Neuron (in vitro differentiated cells): ENCODE results near the gene KDSR.

Experiments
- H2AFZ ChIP-seq: one replicate; pipeline ENCODE4 v1.6.1; 2013; ENCODE audit warnings: low read depth, mild to moderate bottlenecking, inconsistent platforms, low read length, moderate library complexity
- H3K27me3 ChIP-seq: one replicate; pipeline ENCODE4 v1.6.1; 2013; ENCODE audit warnings: low read length; ENCODE audit not compliant: insufficient read depth
- H3K36me3 ChIP-seq: one replicate; pipeline ENCODE4 v1.6.1; 2013; ENCODE audit warnings: low read length; ENCODE audit not compliant: insufficient read depth
- H3K4me1 ChIP-seq: one replicate; pipeline ENCODE4 v1.6.1; 2013; ENCODE audit warnings: low read length; ENCODE audit not compliant: insufficient read depth
- H3K4me3 ChIP-seq: 2 replicates; pipeline ENCODE4 v1.5.1; 2013; ENCODE audit warnings: mild to moderate bottlenecking, low read length, moderate library complexity
- H3K9me3 ChIP-seq: one replicate; pipeline ENCODE4 v1.6.1; 2013; ENCODE audit warnings: low read length

KDSR gene

GRCh38 chr18:63315131-63315662 is 51.8 kb downstream of the KDSR start:
- H3K4me3 ChIP-seq, result no peak overlapping the region
- no peaks in the 10 kb centered on the region for H3K27me3 ChIP-seq

DNA sequence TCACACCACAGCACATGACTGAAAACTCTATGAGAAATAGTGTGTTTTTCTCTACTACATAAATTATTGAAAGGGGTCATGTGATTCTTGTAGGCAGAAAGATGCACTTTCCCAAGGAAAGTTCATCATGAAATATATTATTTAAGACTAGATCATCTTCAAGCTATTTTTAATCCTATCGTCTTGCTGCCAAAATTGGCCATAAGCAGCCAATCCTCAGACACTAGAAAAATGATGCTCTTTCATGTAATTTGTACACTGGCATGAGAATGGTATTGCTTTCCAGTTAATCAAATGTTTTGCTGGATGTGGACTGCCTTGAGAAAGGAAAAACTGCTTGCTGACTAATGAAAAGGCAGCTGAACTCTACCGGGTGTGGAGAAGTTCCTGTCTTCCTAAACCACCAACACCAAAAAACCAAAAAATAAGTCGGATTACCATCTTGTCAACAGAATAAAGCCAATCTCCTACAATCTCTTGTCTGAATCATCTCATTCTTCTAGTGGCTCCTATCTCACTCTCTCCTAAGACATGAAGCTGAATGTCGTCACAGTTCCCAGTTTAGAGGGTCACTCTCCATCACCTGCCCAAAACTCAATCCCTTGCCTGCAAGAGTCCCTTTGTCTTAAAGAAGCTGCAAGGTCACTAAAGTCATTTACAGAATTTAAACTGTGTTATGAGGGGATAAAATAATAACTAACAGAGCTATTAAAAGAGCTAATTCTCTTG is 52.8 kb downstream of the KDSR start:
- no peak overlapping the region for H3K4me3 ChIP-seq
- H2AFZ ChIP-seq, result no peak overlapping the region
- H3K4me1 ChIP-seq, result peaks cover 14% of the 10 kb centered on the region
- H3K36me3 ChIP-seq, result no peaks in the 10 kb centered on the region
- H3K9me3 ChIP-seq, result no peaks in the 10 kb centered on the region
- no peaks in the 10 kb centered on the region for H3K27me3 ChIP-seq

More at GRCh38 chr18:63315131-63315662, 51.8 kb downstream of the KDSR start:
- Histone ChIP-seq H2AFZ (no peak overlapping the region), H3K36me3 (no peaks in the 10 kb centered on the region), H3K9me3 (no peaks in the 10 kb centered on the region), H3K4me1 (peaks cover 14% of the 10 kb centered on the region)

GRCh38 chr18:63313396-63313917 is 53.5 kb downstream of the KDSR start:
- H3K27me3 ChIP-seq, result no peaks in the 10 kb centered on the region
- no peaks in the 10 kb centered on the region for H3K9me3 ChIP-seq
- no peak overlapping the region for H2AFZ ChIP-seq
- H3K4me1 ChIP-seq, result peaks cover 14% of the 10 kb centered on the region
- H3K36me3 ChIP-seq, result no peaks in the 10 kb centered on the region
- H3K4me3 ChIP-seq, result no peak overlapping the region

GRCh38 chr18:63312737-63313395 is 54.1 kb downstream of the KDSR start:
- H3K36me3 ChIP-seq, result no peaks in the 10 kb centered on the region
- no peak overlapping the region for H3K4me3 ChIP-seq
- H3K27me3 ChIP-seq, result no peaks in the 10 kb centered on the region
- H2AFZ ChIP-seq, result no peak overlapping the region
- no peaks in the 10 kb centered on the region for H3K9me3 ChIP-seq
- peaks cover 16% of the 10 kb centered on the region for H3K4me1 ChIP-seq

DNA sequence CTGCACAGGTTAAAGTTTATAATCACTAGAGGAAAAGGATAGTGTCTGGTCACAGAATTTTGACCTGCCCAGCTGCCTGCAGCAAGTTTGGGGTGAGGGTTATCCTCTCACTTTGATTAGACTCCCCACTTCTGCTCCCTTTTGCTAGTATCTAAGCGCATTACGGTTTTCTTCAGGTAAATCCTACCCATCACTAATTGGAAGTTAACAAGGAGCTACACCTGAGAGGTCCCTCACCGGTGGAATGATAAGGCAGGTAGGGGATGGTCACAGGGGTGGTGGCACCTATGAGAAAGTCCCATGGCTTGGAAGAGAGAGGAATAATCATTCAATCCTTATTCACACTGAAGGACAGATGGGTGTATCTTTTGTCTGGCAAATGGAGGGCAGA is 55.0 kb downstream of the KDSR start:
- Histone ChIP-seq H3K9me3 (no peaks in the 10 kb centered on the region), H3K27me3 (no peaks in the 10 kb centered on the region), H2AFZ (no peak overlapping the region), H3K36me3 (no peaks in the 10 kb centered on the region), H3K4me1 (peaks cover 16% of the 10 kb centered on the region), H3K4me3 (no peak overlapping the region)

GRCh38 chr18:63311118-63312018 is 55.6 kb downstream of the KDSR start:
- Histone ChIP-seq H2AFZ (no peak overlapping the region), H3K9me3 (no peaks in the 10 kb centered on the region), H3K36me3 (no peaks in the 10 kb centered on the region), H3K4me1 (peaks cover 16% of the 10 kb centered on the region), H3K4me3 (no peak overlapping the region), H3K27me3 (no peaks in the 10 kb centered on the region)

- Histone ChIP-seq H3K4me1 (peaks cover 13% of the 10 kb centered on the region), H3K36me3 (no peaks in the 10 kb centered on the region), H3K27me3 (no peaks in the 10 kb centered on the region)
Measured at GRCh38 chr18:63309422-63309821, 57.6 kb downstream of the KDSR start.

GRCh38 chr18:63307551-63308200 is 59.3 kb downstream of the KDSR start:
- no peaks in the 10 kb centered on the region for H3K27me3 ChIP-seq
- no peak overlapping the region for H3K4me3 ChIP-seq
- no peaks in the 10 kb centered on the region for H3K36me3 ChIP-seq
- no peak overlapping the region for H2AFZ ChIP-seq
- peaks cover 13% of the 10 kb centered on the region for H3K4me1 ChIP-seq
- no peaks in the 10 kb centered on the region for H3K9me3 ChIP-seq

More at GRCh38 chr18:63309422-63309821, 57.6 kb downstream of the KDSR start:
- no peak overlapping the region for H3K4me3 ChIP-seq
- no peaks in the 10 kb centered on the region for H3K9me3 ChIP-seq
- no peak overlapping the region for H2AFZ ChIP-seq

GRCh38 chr18:63306819-63307550 is 60.0 kb downstream of the KDSR start:
- peaks cover 13% of the 10 kb centered on the region for H3K4me1 ChIP-seq

DNA sequence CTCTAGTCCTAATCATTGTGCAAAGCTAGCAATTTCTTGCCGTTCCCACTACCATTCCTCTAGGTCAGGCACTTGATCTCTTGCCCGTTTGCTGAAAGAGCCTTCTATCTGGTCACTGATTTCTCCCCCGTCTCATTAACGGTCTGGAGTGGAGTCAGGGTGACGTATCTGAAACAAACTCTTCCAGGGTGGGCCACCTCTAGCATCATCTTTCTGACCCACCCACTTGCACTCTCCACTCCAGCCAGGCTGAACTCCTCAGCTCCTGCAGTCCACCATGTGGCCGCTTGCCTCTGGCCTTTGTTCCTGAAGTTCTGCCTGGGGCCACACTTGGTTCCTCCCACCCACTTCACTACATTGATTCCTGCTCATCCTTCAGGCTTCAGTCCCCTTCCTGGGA is 60.8 kb downstream of the KDSR start:
- no peaks in the 10 kb centered on the region for H3K27me3 ChIP-seq
- H2AFZ ChIP-seq, result no peak overlapping the region
- H3K36me3 ChIP-seq, result no peaks in the 10 kb centered on the region
- H3K4me1 ChIP-seq, result peaks cover 13% of the 10 kb centered on the region
- H3K9me3 ChIP-seq, result peaks cover 2% of the 10 kb centered on the region
- no peak overlapping the region for H3K4me3 ChIP-seq

More at GRCh38 chr18:63306819-63307550, 60.0 kb downstream of the KDSR start:
- H3K36me3 ChIP-seq, result no peaks in the 10 kb centered on the region
- H3K9me3 ChIP-seq, result no peaks in the 10 kb centered on the region
- no peak overlapping the region for H3K4me3 ChIP-seq
- H3K27me3 ChIP-seq, result no peaks in the 10 kb centered on the region
- H2AFZ ChIP-seq, result no peak overlapping the region

DNA sequence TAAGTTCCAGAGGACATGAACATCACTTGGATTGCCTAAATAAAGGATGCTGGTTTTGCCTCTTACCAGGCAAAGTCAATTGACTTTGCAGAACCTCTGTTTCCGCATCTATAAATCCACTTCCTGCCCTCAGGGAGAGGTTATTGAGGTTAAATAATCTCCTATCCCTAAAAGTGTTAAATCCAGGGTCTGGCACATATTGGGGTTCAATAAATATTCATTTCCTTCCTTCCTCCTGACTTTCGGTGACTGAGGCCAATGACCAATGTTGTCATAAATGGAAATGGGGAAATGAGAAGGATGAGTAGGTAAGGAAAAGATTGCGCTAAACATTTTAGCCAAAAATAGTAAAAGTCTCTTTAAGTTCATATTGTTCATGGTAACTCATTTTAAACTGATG is 63.5 kb downstream of the KDSR start:
- no peak overlapping the region for H3K4me3 ChIP-seq
- no peak overlapping the region for H2AFZ ChIP-seq
- H3K36me3 ChIP-seq, result no peaks in the 10 kb centered on the region
- no peaks in the 10 kb centered on the region for H3K27me3 ChIP-seq
- H3K9me3 ChIP-seq, result peaks cover 2% of the 10 kb centered on the region
- peaks cover 29% of the 10 kb centered on the region for H3K4me1 ChIP-seq
